ENCODE measurements around the gene SLC48A1. TPM values are rescaled to one million over a fixed set of nuclear protein-coding genes. Genes with fewer than 3 reads are reported as not detected.

Gene SLC48A1
- total and polyA plus RNA-seq, 2 donors (not counting 3 experiments of a cell fraction or from before 2014, with no cell fraction given) = 17.3 to 20.3 TPM

DNA sequence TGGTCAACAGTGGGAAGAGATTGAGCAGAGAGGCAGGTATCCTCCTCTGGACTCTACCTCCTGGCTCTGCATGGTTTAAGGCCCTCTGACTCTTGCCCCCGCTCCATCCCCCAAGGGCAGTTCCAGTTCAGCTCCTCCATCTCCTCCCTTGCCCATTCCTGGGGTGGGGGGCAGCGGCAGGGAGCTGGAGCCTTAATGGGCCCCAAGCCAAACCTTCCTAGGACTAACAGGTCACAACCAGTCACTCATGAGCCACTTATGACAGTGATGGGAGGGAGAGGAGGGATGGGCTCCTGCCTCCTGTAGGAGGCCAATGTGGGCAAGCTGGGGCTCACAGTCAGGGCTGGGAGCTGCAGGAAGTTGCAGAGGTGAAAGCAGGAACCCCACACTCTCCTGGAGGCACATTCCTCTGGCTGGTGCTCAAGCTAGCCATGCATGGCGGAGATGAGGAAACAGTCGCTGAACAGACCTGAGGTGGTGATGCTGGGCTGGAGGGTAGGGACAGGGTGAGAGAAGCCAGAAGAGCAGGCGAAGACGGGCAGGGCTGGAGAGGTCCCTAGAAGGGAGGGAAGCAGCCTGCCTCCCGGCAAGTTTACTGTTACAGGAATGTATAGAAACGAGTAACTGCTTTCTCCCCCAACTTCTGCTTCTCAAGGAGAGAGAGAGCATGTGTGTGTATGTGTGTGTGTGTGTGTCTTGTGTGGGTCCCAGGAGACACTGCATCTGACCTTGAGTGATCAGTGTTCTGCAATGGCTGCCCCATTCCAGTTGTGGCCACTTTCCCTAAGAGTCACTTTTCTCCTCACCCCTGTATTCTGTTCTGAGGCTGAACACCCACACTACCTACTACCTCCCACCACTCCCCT, 9.3 kb upstream of the SLC48A1 start:
- no peak overlapping the region for H3K9ac ChIP-seq (replicated peaks; ENCODE audit: extremely low read depth, insufficient read depth, low read length)
- H2AFZ ChIP-seq (ENCODE audit: low read depth, low read length) = no peak overlapping the region
- TF ChIP-seq POLR2AphosphoS5 (IDR thresholded peaks at IDR 0.05; ENCODE audit: insufficient read depth, low read depth, low read length) (no peak), MYC (IDR thresholded peaks at IDR 0.05; ENCODE audit: low read depth, low read length) (no peak), EZH2 (IDR thresholded peaks at IDR 0.05; ENCODE audit: borderline replicate concordance, low read depth, low read length, severe bottlenecking) (no peak), GATA2 (IDR thresholded peaks at IDR 0.05; ENCODE audit: insufficient read depth, insufficient read length, low read depth, low read length) (no peak), POLR2A (IDR thresholded peaks at IDR 0.05; ENCODE audit: low read depth, low read length) (no peak), JUN (IDR thresholded peaks at IDR 0.05; ENCODE audit: borderline replicate concordance, insufficient read depth, insufficient read length, low read depth) (no peak), FOS (IDR thresholded peaks at IDR 0.05; ENCODE audit: borderline replicate concordance, insufficient read depth, low read length) (no peak)
- TF ChIP-seq, protein P1, sequence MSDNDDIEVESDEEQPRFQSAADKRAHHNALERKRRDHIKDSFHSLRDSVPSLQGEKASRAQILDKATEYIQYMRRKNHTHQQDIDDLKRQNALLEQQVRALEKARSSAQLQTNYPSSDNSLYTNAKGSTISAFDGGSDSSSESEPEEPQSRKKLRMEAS (IDR thresholded peaks at IDR 0.05; ENCODE audit: insufficient read depth, insufficient read length) = no peak
- TF ChIP-seq, protein P2, sequence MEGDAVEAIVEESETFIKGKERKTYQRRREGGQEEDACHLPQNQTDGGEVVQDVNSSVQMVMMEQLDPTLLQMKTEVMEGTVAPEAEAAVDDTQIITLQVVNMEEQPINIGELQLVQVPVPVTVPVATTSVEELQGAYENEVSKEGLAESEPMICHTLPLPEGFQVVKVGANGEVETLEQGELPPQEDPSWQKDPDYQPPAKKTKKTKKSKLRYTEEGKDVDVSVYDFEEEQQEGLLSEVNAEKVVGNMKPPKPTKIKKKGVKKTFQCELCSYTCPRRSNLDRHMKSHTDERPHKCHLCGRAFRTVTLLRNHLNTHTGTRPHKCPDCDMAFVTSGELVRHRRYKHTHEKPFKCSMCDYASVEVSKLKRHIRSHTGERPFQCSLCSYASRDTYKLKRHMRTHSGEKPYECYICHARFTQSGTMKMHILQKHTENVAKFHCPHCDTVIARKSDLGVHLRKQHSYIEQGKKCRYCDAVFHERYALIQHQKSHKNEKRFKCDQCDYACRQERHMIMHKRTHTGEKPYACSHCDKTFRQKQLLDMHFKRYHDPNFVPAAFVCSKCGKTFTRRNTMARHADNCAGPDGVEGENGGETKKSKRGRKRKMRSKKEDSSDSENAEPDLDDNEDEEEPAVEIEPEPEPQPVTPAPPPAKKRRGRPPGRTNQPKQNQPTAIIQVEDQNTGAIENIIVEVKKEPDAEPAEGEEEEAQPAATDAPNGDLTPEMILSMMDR (IDR thresholded peaks at IDR 0.05; ENCODE audit: extremely low read depth in 1 of 2, insufficient read depth in 1 of 2, low read depth in 1 of 2, low read length in 2 of 2) = no peak
- H3K27ac ChIP-seq (ENCODE audit: insufficient read depth, low read depth, low read length) = no peak overlapping the region
- no peak for DNase-seq (ENCODE audit: low read depth, low spot score)
- FAIRE-seq = no peak
- POLR2A ChIA-PET = no interaction called here
- no peak overlapping the region for H3K4me3 ChIP-seq (replicated peaks in 1 of 3; ENCODE audit: insufficient read depth in 1 of 3, low read depth in 1 of 3, low read length in 3 of 3)
- no peaks in the 10 kb centered on the region for H3K9me3 ChIP-seq (replicated peaks; ENCODE audit: control insufficient read depth, insufficient read depth, low read length)
- H3K36me3 ChIP-seq (ENCODE audit: control insufficient read depth in 2 of 2, extremely low read depth in 1 of 2, insufficient read depth in 2 of 2, low read length in 2 of 2) = no peaks in the 10 kb centered on the region
- BruUV-seq (replicated peaks) = no TSS peak
- CTCF ChIA-PET = interaction anchor here (1.1 to 2.2 kb wide), 4 partner anchors 19 to 74 kb away, joined by 4 to 15 read pairs (median 6); no protein-coding TSS in a partner anchor
- H3K4me1 ChIP-seq (ENCODE audit: control insufficient read depth, extremely low read depth, insufficient read depth, low read length) = peaks cover 18% of the 10 kb centered on the region
- H3K4me2 ChIP-seq (ENCODE audit: insufficient read depth, low read length) = no peak overlapping the region
- H4K20me1 ChIP-seq (replicated peaks; ENCODE audit: control insufficient read depth, extremely low read depth, insufficient read depth, low read length) = no peaks in the 10 kb centered on the region
- H3K79me2 ChIP-seq (ENCODE audit: control insufficient read depth, insufficient read depth, low read length) = no peaks in the 10 kb centered on the region
- dilution Hi-C loops (cut with MboI; ENCODE audit: extremely low pct_ligation_motif_present, low sequenced_read_pairs) (no loop called here), intact Hi-C loops (cut with micrococcal nuclease) (no loop called here)
- H3K27me3 ChIP-seq (ENCODE audit: control insufficient read depth in 2 of 2, insufficient read depth in 2 of 2, low read length in 2 of 2) = no peaks in the 10 kb centered on the region
- H3K9me1 ChIP-seq (replicated peaks; ENCODE audit: control insufficient read depth, extremely low read depth, insufficient read depth, low read length) = no peaks in the 10 kb centered on the region

Data from endothelial cell of umbilical vein (primary cell).